ENCODE results near the gene UGGT1.

Gene UGGT1

GRCh38 chr2:128214251-128214650 lies 123.3 kb downstream of the UGGT1 start:
- no peak for DNase-seq (ENCODE audit: low read depth)
- H3K4me3 ChIP-seq (ENCODE audit: low read length): no peak overlapping the region
- no peak for TF ChIP-seq CTCF (conservative IDR thresholded peaks at IDR 0.05; ENCODE audit: low read depth, low read length)

GRCh38 chr2:128214866-128215460 lies 124.0 kb downstream of the UGGT1 start:
- H3K4me3 ChIP-seq (ENCODE audit: low read length): no peak overlapping the region
- TF ChIP-seq CTCF (conservative IDR thresholded peaks at IDR 0.05; ENCODE audit: low read depth, low read length): no peak
- DNase-seq (ENCODE audit: low read depth): no peak

GRCh38 chr2:128215897-128216642 lies 125.1 kb downstream of the UGGT1 start:
- TF ChIP-seq CTCF (conservative IDR thresholded peaks at IDR 0.05; ENCODE audit: low read depth, low read length): no peak
- H3K4me3 ChIP-seq (ENCODE audit: low read length): no peak overlapping the region
- DNase-seq (ENCODE audit: low read depth): no peak

GRCh38 chr2:128217671-128218070 lies 126.7 kb downstream of the UGGT1 start:
- TF ChIP-seq CTCF (conservative IDR thresholded peaks at IDR 0.05; ENCODE audit: low read depth, low read length): no peak
- H3K4me3 ChIP-seq (ENCODE audit: low read length): no peak overlapping the region
- DNase-seq (ENCODE audit: low read depth): no peak

- DNase-seq (ENCODE audit: low read depth): no peak
- H3K4me3 ChIP-seq (ENCODE audit: low read length): no peak overlapping the region
- TF ChIP-seq CTCF (conservative IDR thresholded peaks at IDR 0.05; ENCODE audit: low read depth, low read length): no peak
Observed at GRCh38 chr2:128219891-128220290, 128.9 kb downstream of the UGGT1 start.

- H3K4me3 ChIP-seq (ENCODE audit: low read length): no peak overlapping the region
- DNase-seq (ENCODE audit: low read depth): no peak
- no peak for TF ChIP-seq CTCF (conservative IDR thresholded peaks at IDR 0.05; ENCODE audit: low read depth, low read length)
Observed at GRCh38 chr2:128227862-128228261, 136.9 kb downstream of the UGGT1 start.

GRCh38 chr2:128228894-128229293 lies 137.9 kb downstream of the UGGT1 start:
- no peak for TF ChIP-seq CTCF (conservative IDR thresholded peaks at IDR 0.05; ENCODE audit: low read depth, low read length)
- DNase-seq (ENCODE audit: low read depth): no peak
- no peak overlapping the region for H3K4me3 ChIP-seq (ENCODE audit: low read length)

Measured in retinal pigment epithelial cell (primary cell).